ENCODE results near the gene SLC25A52. TPM values are rescaled to one million over a fixed set of nuclear protein-coding genes. Genes with fewer than 3 reads are reported as not detected.

SLC25A52 gene
- total and polyA plus RNA-seq, 8 donors: 0.23 to 0.86 (median 0.46) TPM; not detected in 3

DNA sequence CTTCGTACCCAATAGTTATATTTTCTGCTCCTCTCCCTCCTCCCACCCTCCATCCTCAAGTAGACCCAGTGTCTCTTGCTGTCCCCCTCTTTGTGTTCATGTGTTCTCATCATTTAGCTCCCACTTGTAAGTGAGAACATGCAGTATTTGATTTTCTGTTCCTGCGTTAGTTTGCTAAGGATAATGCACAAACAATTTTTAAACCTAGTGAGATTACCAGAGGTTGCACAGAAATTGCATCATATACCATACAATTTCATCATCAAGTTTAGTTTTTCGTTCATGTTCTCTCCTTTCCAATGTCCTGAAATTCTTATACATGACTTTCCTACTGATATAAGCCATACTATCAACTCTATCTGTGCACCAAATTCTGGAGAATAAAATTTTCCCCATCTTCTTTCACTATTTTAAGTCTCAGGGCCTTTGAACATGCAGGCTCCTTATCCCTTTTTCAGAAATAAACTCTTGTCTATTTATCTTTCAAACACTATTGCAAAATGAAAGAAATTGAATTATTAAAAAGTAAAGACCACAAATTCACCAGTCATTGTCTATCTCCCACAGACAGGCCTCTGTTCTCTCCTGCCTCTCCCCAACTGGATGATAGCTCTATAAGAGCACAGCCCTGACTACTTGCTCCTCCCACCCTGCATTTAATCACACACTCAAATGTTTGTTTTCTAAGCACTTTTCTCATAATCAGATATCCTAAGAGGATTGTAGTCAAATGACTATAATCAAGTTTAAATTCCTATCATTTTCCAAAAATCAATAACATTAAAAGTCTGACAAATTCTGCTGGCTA lies 49.1 kb downstream of the SLC25A52 start:
- DNase-seq (no peak), ATAC-seq (no peak)
- Histone ChIP-seq H3K27me3 (no peaks in the 10 kb centered on the region), H3K9me3 (no peaks in the 10 kb centered on the region), H3K4me1 (no peaks in the 10 kb centered on the region), H3K36me3 (no peaks in the 10 kb centered on the region), H3K27ac (no peak overlapping the region), H3K4me3 (no peak overlapping the region)
- TF ChIP-seq, protein P1, sequence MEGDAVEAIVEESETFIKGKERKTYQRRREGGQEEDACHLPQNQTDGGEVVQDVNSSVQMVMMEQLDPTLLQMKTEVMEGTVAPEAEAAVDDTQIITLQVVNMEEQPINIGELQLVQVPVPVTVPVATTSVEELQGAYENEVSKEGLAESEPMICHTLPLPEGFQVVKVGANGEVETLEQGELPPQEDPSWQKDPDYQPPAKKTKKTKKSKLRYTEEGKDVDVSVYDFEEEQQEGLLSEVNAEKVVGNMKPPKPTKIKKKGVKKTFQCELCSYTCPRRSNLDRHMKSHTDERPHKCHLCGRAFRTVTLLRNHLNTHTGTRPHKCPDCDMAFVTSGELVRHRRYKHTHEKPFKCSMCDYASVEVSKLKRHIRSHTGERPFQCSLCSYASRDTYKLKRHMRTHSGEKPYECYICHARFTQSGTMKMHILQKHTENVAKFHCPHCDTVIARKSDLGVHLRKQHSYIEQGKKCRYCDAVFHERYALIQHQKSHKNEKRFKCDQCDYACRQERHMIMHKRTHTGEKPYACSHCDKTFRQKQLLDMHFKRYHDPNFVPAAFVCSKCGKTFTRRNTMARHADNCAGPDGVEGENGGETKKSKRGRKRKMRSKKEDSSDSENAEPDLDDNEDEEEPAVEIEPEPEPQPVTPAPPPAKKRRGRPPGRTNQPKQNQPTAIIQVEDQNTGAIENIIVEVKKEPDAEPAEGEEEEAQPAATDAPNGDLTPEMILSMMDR (IDR thresholded peaks at IDR 0.05): no peak
- intact Hi-C loops (cut with DNase I): no loop called here

DNA sequence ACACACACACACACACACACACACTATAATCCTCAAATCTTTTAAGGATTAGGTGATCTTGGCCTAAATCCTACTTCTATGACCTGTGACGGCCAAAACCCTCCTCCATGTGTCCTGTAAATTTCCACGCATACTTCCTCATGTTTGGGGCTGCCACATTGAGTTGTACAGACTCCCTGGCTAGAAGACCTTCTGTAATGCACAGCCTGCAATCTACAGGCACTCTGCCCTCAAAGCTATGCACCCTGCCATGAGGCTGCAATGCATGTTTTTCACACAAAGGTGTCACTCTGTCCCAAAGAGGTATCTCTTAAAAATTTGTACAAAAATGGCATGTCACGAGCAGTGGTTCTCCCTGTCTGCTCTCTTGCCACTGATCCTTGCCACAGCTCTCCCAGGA lies 49.9 kb downstream of the SLC25A52 start:
- H3K27me3 ChIP-seq: no peaks in the 10 kb centered on the region
- DNase-seq (no peak), ATAC-seq (no peak)
- H3K27ac ChIP-seq: no peak overlapping the region
- no peak overlapping the region for H3K4me3 ChIP-seq
- TF ChIP-seq, protein P1 (IDR thresholded peaks at IDR 0.05): no peak
- intact Hi-C loops (cut with DNase I): no loop called here
- H3K9me3 ChIP-seq: no peaks in the 10 kb centered on the region
- H3K36me3 ChIP-seq: no peaks in the 10 kb centered on the region
- H3K4me1 ChIP-seq: no peaks in the 10 kb centered on the region

Other genes starting within 250 kb of the SLC25A52 start
- gene TTR, start 169.0 kb downstream of the SLC25A52 start, total RNA-seq: not detected
- gene TTR, start 169.0 kb downstream of the SLC25A52 start, polyA plus RNA-seq (ENCODE audit: insufficient read length in 6 of 6): 1 to 10 TPM in 2 of 6 donors, under 1 TPM in 4; 0.32 to 2.0 (median 0.57) TPM
- 1 to 10 TPM; 4.6 to 5.7 TPM for gene B4GALT6, start 76.3 kb downstream of the SLC25A52 start, total RNA-seq
- gene B4GALT6, start 76.3 kb downstream of the SLC25A52 start, polyA plus RNA-seq (ENCODE audit: insufficient read length in 6 of 6): 10 to 100 TPM; 17.3 to 22.7 (median 20.6) TPM
- gene TRAPPC8, start 182.2 kb upstream of the SLC25A52 start, total RNA-seq: 10 to 100 TPM; 49.0 to 49.1 TPM
- gene TRAPPC8, start 182.2 kb upstream of the SLC25A52 start, polyA plus RNA-seq (ENCODE audit: insufficient read length in 6 of 6): 10 to 100 TPM; 45.5 to 53.9 (median 50.7) TPM